Brain pericyte (primary cell): ENCODE results near the gene ITGB7.

ENCODE experiments used
- DNase-seq: peaks from one replicate; pipeline ENCODE4 v3.0.0-alpha.2; 2012; ENCODE audit warnings: low read depth, low spot score

ITGB7 gene

GRCh38 chr12:53198486-53199110, 8.5 kb downstream of the ITGB7 start:
- no peak for DNase-seq

GRCh38 chr12:53197011-53197640, 9.9 kb downstream of the ITGB7 start:
- no peak for DNase-seq

DNA sequence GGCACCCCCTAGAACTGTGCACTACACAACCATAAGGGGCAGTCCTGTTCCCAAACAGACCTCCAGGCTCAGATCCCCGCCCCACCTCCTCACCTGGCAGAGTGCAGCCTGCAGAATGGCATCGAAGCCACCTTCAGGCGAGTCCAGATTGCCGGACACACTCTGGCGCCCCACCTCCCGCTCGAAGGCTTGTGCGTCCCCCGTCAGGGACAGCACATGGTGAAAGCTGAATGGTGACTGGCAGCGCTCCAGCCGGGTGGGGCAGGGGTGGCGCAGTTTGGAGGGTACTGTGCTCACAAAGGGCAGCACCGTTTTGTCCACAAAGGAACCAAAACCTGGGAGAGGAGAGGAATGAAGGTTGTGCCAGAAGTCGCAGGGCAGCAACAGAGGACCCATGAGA, 10.6 kb downstream of the ITGB7 start:
- no peak for DNase-seq

- DNase-seq: no peak
Measured at GRCh38 chr12:53195516-53196420, 11.3 kb downstream of the ITGB7 start.

DNA sequence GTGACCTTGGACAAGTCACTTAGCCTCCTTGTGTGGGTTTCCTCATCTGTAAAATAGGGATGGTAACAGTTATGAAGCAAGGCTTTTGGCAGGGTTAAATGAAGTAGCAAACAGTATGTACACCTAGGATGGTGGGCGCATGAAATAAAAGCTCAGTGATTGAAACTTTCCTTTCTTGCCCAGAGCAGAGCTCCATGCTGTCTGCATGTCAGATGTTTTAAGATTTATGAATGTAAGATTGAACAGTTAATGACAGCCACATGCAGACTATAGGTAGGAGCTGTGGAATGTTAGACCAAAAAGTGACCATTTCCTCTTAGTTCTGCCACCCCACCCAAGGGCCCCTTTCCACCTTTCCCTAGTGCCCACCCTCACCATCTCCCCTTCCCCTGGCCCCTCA, 12.1 kb downstream of the ITGB7 start:
- DNase-seq: no peak

GRCh38 chr12:53193985-53194716, 12.9 kb downstream of the ITGB7 start:
- no peak for DNase-seq

GRCh38 chr12:53193040-53193439, 14.0 kb downstream of the ITGB7 start:
- no peak for DNase-seq

DNA sequence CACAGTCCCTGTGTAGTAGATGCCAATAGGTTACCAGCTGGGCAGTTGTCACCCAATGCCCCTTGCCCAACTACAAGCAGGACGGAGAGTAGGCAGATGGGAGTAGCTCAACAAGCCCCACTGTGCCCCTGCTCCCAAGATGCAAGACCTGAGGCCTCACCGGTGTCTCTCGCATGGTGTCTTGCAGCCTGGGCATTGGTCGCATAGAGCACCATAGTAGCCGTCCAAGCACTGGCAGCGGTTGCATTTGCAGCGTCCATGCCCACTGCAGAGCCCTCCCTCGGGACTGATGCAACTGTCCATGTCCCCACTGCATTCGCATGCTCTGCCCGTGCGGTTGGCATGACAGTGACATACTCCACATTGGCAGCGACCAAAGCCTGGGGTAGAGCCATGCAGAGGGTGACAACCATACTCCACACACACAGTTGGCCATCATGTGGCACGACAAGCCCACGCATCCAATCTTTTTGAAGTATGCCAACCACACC, 14.5 kb downstream of the ITGB7 start:
- no peak for DNase-seq

GRCh38 chr12:53191885-53192530, 15.0 kb downstream of the ITGB7 start:
- DNase-seq: no peak

DNA sequence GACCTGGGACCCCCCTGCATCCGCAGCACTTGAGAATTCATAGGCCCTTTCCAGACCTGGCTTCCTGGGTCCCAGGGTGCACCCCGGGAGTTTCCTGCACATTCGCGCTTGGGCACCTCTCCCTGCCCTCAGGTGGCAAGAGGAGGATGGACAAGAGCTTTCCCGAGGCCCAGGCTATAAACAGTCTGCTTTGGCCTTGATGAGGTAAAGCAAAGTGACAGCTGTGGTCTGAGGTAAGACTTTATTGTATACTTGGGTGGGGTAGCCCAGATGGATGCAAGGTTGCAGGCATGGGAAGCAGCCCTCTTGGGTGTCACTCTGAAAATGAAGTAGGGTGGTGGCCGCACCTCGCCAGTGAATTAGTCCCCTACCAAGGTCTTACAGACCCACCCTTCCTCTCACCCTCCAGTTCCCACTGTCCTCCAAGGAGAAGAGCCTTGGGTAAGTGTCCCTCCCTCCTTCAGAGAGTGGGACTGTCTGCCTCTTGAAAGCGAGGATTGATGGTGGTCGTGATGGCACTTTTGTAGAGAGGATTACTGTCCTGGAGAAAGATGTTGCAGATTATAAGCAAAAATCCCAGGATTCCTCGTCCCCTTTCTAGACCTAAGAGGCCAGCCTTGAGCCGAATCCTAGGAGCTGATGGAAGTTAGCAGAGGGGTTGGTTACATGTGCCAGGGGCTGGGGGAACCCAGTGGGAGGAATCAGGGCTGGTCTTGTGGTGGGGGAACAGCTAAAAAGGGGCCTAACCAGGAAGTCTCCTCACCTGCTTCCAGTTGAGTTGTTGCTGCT, 15.8 kb downstream of the ITGB7 start:
- DNase-seq: no peak

DNA sequence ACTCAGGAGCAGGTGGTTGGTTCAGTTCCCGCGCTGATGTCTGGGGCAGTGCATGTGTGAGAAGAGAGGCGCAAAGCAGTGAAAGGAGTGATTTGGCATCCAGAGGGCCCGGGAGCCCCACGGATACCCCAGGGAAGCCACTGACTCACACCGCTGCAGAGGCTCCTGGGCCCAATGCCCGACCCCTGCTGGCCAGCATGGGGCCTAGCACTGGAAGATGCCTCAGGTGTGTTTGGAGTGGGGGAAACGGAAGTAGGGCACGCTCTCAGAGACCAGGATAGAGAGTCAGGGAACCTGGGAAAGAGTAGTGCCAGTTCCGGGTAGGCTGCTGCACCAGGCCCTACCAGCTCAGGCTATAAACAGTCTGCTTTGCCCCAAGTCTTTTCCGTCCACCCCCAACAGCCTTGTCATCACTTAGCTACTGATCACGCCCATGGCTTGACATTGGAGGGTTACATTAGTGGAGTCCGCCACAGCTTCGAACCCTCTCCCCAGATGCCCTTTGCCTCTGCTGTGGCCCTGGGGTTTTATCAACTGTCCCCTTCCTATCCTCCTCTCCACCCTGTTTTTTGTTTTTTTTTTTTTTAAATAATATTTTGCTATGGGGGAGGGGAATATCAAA, 16.8 kb downstream of the ITGB7 start:
- no peak for DNase-seq

- DNase-seq: no peak
Measured at GRCh38 chr12:53187145-53187899, 19.7 kb downstream of the ITGB7 start.

DNA sequence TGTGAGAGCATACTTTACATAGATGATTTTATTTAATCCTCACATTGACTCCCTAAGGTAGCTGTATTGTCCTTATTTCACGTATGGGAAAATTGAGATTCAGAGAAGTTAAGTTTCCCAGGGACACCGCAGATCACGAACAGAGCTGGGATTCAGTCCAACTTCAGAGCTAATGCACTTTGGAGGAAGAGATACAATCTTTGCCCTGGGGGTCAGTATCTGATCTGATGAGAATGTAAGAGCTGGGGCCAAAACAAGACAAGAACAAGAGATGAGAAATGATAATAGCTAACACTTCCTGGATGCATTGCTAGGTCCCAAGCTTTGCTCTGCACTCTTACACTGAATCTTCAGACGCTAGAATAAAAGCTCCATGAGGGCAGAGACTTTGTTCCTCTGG, 20.3 kb downstream of the ITGB7 start:
- no peak for DNase-seq

DNA sequence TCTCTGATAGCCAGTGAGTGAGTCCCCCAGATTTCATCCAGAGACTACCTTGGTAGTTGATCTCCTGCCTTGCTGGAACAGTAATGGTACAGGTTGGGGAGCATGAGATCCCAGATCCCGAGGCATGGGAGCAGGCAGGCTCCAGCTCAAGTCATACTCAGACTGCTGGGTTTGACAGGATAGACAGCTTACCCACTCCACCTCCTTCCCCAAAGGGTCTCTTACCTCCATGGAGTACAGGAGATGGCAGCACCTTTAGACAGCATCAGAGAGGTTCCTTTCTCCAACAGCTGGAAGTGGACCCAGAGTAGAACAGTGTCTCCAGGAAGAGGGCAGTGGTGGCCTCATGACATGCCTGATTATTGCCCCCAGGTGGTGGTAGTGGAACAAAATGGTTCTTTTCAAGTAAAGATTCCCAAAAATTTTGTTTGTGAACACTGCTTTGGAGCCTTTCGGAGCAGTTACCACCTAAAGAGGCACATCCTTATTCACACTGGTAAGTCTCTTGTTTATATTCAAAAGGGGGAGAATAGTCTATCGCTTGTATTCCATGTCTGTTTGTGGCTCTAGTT, 21.4 kb downstream of the ITGB7 start:
- DNase-seq: no peak

- DNase-seq: no peak
Measured at GRCh38 chr12:53184828-53185227, 22.2 kb downstream of the ITGB7 start.

DNA sequence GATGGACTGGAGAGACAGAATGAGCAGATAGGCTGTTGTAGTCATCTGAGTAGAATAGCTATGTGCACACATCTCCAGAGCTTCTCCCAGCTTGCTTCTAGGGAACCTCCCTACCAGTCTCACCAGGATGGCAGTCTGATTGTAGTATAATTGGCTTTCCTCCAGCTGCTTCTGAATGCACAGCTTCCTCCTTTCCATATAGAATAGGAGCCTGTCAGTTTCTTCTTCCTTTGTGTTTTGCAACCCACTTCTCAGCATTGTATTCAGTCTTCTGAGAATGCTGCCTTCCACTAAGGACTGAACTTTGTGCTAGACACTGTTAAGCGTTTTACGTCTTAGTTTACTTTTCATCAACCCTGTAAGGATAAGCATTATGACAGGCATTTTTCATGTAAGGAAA, 24.1 kb downstream of the ITGB7 start:
- DNase-seq: no peak

- no peak for DNase-seq
Measured at GRCh38 chr12:53181935-53182334, 25.1 kb downstream of the ITGB7 start.

GRCh38 chr12:53180931-53181645, 26.0 kb downstream of the ITGB7 start:
- no peak for DNase-seq
